Left ventricle myocardium inferior (tissue), 1 donor: ENCODE measurements around the gene CBL. TPM values are rescaled to one million over a fixed set of nuclear protein-coding genes. Genes with fewer than 3 reads are reported as not detected.
A peak's percentile ranks its signal among the peaks of the same experiment; 100 is the strongest.

Source experiments
- DNase-seq: peaks from one replicate; pipeline ENCODE4 v3.0.0-alpha.2; 2020
- H3K27ac ChIP-seq: fragments of 200-600 bp; replicated peaks from 2 replicates; pipeline ENCODE4 v1.8.0; 2021
- H3K27me3 ChIP-seq: fragments of 200-600 bp; 2 replicates; pipeline ENCODE4 v1.8.0; 2021; ENCODE audit warnings: low read depth
- H3K36me3 ChIP-seq: fragments of 200-600 bp; 2 replicates; pipeline ENCODE4 v1.8.0; 2021
- H3K4me1 ChIP-seq: fragments of 200-600 bp; 2 replicates; pipeline ENCODE4 v1.8.0; 2021
- H3K4me3 ChIP-seq: fragments of 200-600 bp; 2 replicates; pipeline ENCODE4 v1.8.0; 2021; ENCODE audit warnings: mild to moderate bottlenecking, moderate library complexity
- H3K9me3 ChIP-seq: fragments of 200-600 bp; replicated peaks from 2 replicates; pipeline ENCODE4 v1.8.0; 2021
- CTCF ChIP-seq: fragments of 200-600 bp; IDR thresholded peaks from 2 replicates; pipeline ENCODE4 v1.8.0; 2021; ENCODE audit warnings: antibody characterized with exemption, mild to moderate bottlenecking, borderline replicate concordance
- intact Hi-C: fragments of 100-400 bp; cut with micrococcal nuclease; formaldehyde crosslinking; loops from one replicate; pipeline ENCODE4 v1.11.0; 2022
- total RNA-seq: library from RNA; stranded (reverse); fragmentation: NEBNext Ultra II Directional; extraction: Animal tissue kit (Norgen Biotek cat#: 25700); gene quantifications from one replicate; pipeline ENCODE4 v1.2.1, GENCODE V29; 2021
- donor health status: DM: no; HTN: yes; CAD: no; lungs with severe emphysema.

CBL gene
- total RNA-seq, 1 donor from 2014 or later: 7.0 TPM

GRCh38 chr11:119288219-119288618 lies 82.1 kb downstream of the CBL start:
- no peaks in the 10 kb centered on the region for H3K4me1 ChIP-seq
- no peak for DNase-seq
- no peak overlapping the region for H3K27ac ChIP-seq
- peaks cover 46% of the 10 kb centered on the region for H3K36me3 ChIP-seq
- no peaks in the 10 kb centered on the region for H3K27me3 ChIP-seq
- no peak for TF ChIP-seq CTCF
- peaks cover 8% of the 10 kb centered on the region for H3K9me3 ChIP-seq
- intact Hi-C loops: loop anchor here (10.0 kb wide), 1 partner anchor 143 kb away; the partner anchor contains the start of gene ABCG4
- no peak overlapping the region for H3K4me3 ChIP-seq

- H3K36me3 ChIP-seq: peaks cover 35% of the 10 kb centered on the region
Observed at GRCh38 chr11:119290894-119291497, 84.9 kb downstream of the CBL start.

GRCh38 chr11:119293461-119293860 lies 87.3 kb downstream of the CBL start:
- no peak for DNase-seq
- intact Hi-C loops: no loop called here

More at GRCh38 chr11:119290894-119291497, 84.9 kb downstream of the CBL start:
- no peak for TF ChIP-seq CTCF
- Histone ChIP-seq H3K4me1 (no peaks in the 10 kb centered on the region), H3K27me3 (no peaks in the 10 kb centered on the region), H3K27ac (no peak overlapping the region), H3K4me3 (no peak overlapping the region), H3K9me3 (peaks cover 8% of the 10 kb centered on the region)
- no peak for DNase-seq
- intact Hi-C loops: no loop called here

GRCh38 chr11:119295178-119295577 lies 89.0 kb downstream of the CBL start:
- Histone ChIP-seq H3K36me3 (peaks cover 51% of the 10 kb centered on the region), H3K27ac (no peak overlapping the region), H3K4me3 (no peak overlapping the region), H3K27me3 (no peaks in the 10 kb centered on the region), H3K4me1 (peaks cover 33% of the 10 kb centered on the region), H3K9me3 (peaks cover 8% of the 10 kb centered on the region)
- no peak for TF ChIP-seq CTCF
- DNase-seq: no peak
- intact Hi-C loops: no loop called here

More at GRCh38 chr11:119293461-119293860, 87.3 kb downstream of the CBL start:
- Histone ChIP-seq H3K36me3 (peaks cover 39% of the 10 kb centered on the region), H3K27me3 (no peaks in the 10 kb centered on the region), H3K9me3 (peaks cover 8% of the 10 kb centered on the region), H3K4me1 (peaks cover 16% of the 10 kb centered on the region), H3K27ac (no peak overlapping the region), H3K4me3 (no peak overlapping the region)
- no peak for TF ChIP-seq CTCF

GRCh38 chr11:119297938-119298337 lies 91.8 kb downstream of the CBL start:
- peaks cover 57% of the 10 kb centered on the region for H3K36me3 ChIP-seq
- H3K4me1 ChIP-seq: peaks cover 41% of the 10 kb centered on the region
- no peak overlapping the region for H3K4me3 ChIP-seq
- TF ChIP-seq CTCF: no peak
- H3K9me3 ChIP-seq: no peaks in the 10 kb centered on the region
- intact Hi-C loops: no loop called here
- DNase-seq: no peak
- H3K27ac ChIP-seq: peak overlapping the region; percentile 81
- no peaks in the 10 kb centered on the region for H3K27me3 ChIP-seq
